Measurements from ENCODE around the gene CD101. TPM values are rescaled to one million over a fixed set of nuclear protein-coding genes. Genes with fewer than 3 reads are reported as not detected.

CD101 gene, protein sequence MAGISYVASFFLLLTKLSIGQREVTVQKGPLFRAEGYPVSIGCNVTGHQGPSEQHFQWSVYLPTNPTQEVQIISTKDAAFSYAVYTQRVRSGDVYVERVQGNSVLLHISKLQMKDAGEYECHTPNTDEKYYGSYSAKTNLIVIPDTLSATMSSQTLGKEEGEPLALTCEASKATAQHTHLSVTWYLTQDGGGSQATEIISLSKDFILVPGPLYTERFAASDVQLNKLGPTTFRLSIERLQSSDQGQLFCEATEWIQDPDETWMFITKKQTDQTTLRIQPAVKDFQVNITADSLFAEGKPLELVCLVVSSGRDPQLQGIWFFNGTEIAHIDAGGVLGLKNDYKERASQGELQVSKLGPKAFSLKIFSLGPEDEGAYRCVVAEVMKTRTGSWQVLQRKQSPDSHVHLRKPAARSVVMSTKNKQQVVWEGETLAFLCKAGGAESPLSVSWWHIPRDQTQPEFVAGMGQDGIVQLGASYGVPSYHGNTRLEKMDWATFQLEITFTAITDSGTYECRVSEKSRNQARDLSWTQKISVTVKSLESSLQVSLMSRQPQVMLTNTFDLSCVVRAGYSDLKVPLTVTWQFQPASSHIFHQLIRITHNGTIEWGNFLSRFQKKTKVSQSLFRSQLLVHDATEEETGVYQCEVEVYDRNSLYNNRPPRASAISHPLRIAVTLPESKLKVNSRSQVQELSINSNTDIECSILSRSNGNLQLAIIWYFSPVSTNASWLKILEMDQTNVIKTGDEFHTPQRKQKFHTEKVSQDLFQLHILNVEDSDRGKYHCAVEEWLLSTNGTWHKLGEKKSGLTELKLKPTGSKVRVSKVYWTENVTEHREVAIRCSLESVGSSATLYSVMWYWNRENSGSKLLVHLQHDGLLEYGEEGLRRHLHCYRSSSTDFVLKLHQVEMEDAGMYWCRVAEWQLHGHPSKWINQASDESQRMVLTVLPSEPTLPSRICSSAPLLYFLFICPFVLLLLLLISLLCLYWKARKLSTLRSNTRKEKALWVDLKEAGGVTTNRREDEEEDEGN
- total RNA-seq, result 1 to 10 TPM; 2.5 to 3.2 TPM

DNA sequence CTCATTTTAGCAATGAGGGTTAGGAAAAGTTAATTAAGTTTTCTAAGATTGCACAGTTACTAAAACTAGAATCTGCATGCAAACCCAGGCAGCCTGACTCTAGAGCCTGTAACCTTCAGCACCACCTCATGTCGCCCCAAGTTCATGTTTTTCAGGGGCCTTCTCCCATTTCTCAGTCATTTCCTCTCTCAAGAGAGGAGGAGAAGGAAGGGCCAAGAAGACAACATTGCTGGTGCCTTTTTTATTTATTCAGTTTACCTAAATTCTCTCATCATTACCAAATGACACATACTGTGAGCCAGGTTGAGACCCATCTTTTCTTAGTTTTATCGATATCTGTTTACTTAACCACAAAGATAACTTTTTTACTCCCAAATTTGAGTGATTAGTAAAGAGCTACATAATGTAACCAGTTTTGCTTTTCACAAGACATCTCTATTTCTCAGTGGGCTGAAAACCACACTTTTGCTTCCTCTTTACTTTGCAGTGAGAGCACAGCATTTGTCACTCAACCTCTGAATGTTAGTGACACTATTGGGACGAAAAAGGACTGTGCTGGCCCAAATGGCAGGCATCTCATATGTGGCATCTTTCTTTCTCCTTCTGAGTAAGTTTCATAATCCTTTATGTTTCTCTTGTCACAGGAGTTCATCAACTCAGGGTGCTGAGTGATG lies at the start of gene CD101:
CD101 (plus strand) TSS at position 507 of the 674 bp plus-strand sequence; CDS start at position 565, 58 bp downstream.
- TF ChIP-seq, protein P1, sequence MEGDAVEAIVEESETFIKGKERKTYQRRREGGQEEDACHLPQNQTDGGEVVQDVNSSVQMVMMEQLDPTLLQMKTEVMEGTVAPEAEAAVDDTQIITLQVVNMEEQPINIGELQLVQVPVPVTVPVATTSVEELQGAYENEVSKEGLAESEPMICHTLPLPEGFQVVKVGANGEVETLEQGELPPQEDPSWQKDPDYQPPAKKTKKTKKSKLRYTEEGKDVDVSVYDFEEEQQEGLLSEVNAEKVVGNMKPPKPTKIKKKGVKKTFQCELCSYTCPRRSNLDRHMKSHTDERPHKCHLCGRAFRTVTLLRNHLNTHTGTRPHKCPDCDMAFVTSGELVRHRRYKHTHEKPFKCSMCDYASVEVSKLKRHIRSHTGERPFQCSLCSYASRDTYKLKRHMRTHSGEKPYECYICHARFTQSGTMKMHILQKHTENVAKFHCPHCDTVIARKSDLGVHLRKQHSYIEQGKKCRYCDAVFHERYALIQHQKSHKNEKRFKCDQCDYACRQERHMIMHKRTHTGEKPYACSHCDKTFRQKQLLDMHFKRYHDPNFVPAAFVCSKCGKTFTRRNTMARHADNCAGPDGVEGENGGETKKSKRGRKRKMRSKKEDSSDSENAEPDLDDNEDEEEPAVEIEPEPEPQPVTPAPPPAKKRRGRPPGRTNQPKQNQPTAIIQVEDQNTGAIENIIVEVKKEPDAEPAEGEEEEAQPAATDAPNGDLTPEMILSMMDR (IDR thresholded peaks at IDR 0.05), result no peak

DNA sequence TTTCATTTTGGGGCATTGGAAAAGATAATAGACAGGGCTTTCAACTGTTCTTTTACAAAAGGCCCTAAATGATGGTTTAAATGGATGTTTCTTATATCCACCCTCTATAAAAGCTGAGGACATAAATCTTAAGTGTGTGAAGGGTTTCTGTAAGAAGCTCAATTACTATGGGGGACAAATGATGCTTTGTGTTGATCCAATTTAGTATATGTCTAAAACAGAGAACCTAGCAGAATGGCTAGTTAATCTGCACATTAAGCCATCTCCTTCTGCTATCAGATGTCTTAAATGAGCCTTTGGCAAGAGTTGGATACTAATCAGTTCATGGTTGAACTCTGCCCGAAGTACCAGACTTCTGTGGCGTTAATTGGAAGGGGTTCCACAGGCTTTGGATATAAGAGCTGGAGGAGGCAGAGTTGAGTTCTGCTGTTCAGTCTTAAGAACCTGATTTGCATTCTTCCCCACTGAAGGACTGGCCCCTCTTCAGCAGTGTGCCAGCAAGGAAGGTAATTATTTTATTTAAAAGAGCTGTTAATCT lies 48.8 kb upstream of the CD101 start:
- ATAC-seq, result no peak
- intact Hi-C loops (cut with micrococcal nuclease), result no loop called here
- CTCF ChIA-PET, result interaction anchor here (1.1 to 1.7 kb wide), 2 partner anchors 18 to 65 kb away, joined by 3 to 4 read pairs; no protein-coding TSS in a partner anchor
- POLR2A ChIA-PET, result no interaction called here
- TF ChIP-seq, protein P1 (IDR thresholded peaks at IDR 0.05), result no peak
- DNase-seq, result no peak
- no peaks in the 10 kb centered on the region for H3K4me1 Mint-ChIP-seq (ENCODE audit: low read depth)
- no peaks in the 10 kb centered on the region for H3K36me3 Mint-ChIP-seq (ENCODE audit: low read depth)
- no peak overlapping the region for H3K27ac Mint-ChIP-seq
- no peak overlapping the region for H3K4me3 Mint-ChIP-seq
- no peaks in the 10 kb centered on the region for H3K9me3 Mint-ChIP-seq
- no peaks in the 10 kb centered on the region for H3K27me3 Mint-ChIP-seq

More for the DNA sequence above, at the start of gene CD101:
- ATAC-seq (peak; percentile 91), DNase-seq (peak; percentile 64)
- intact Hi-C loops (cut with micrococcal nuclease), result loop anchor here (5.0 to 10.0 kb wide), 3 partner anchors 56 to 663 kb away; no protein-coding TSS in a partner anchor
- Mint-ChIP-seq H3K4me1 (ENCODE audit: low read depth) (peaks cover 59% of the 10 kb centered on the region), H3K27me3 (no peaks in the 10 kb centered on the region), H3K27ac (peak within 1 kb of the TSS; percentile 89), H3K9me3 (peaks cover 8% of the 10 kb centered on the region), H3K4me3 (peak within 1 kb of the TSS; percentile 52), H3K36me3 (ENCODE audit: low read depth) (peaks cover 6% of the 10 kb centered on the region)
- CTCF ChIA-PET, result interaction anchor here (1.2 to 2.1 kb wide), 2 partner anchors 13 to 277 kb away, joined by 3 to 4 read pairs; no protein-coding TSS in a partner anchor
- POLR2A ChIA-PET, result interaction anchor here (0.7 to 1.9 kb wide), 6 partner anchors 14 to 246 kb away, joined by 3 to 8 read pairs (median 4); partner anchors contain the start of gene TTF2

DNA sequence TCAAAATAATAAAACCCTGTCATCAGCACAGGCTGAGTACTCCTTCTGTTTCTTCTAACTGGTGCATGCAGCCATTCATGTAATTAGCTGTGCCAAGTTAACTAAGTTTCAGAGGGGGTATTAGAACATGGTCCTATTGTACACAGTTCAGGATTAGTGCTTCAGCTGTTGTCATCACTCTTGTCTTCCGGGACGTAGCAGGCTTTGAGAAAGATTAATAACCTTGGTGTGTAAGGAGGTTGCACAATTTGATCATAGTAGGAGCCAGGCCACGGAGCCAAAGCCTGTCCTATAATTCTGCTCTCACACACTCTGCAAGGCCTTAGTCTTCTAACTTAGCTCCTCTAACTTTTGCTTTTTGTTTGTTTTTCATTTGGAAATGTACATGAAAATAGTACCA lies 47.1 kb upstream of the CD101 start:
- intact Hi-C loops (cut with micrococcal nuclease), result no loop called here
- POLR2A ChIA-PET, result no interaction called here
- Mint-ChIP-seq H3K4me3 (no peak overlapping the region), H3K9me3 (no peaks in the 10 kb centered on the region), H3K27ac (no peak overlapping the region), H3K27me3 (no peaks in the 10 kb centered on the region), H3K36me3 (ENCODE audit: low read depth) (no peaks in the 10 kb centered on the region), H3K4me1 (ENCODE audit: low read depth) (no peaks in the 10 kb centered on the region)
- ATAC-seq, result no peak
- no peak for DNase-seq
- TF ChIP-seq, protein P1 (IDR thresholded peaks at IDR 0.05), result no peak
- CTCF ChIA-PET, result interaction anchor here (0.9 to 1.7 kb wide), 2 partner anchors 19 to 63 kb away, joined by 4 read pairs; no protein-coding TSS in a partner anchor

DNA sequence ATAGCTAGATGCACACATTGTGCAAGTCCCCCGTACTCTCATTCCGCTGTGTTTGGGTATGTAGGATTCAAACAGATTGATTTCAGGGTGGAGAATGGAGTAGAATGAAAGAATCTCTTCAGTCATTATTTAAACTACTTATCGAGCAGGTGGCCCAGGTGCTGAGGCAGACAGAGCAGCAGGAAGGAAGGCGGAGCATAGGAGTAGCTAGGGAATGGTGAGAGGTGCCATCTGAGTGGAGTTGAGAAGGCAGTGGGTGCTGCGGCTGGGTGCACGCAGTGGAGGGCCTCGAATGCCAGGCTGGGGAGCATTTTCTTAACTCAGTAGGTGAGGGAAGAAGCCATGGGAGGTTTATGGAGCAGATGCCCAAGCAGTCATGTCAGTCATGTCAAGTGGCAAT lies 45.2 kb upstream of the CD101 start:
- Mint-ChIP-seq H3K9me3 (no peaks in the 10 kb centered on the region), H3K4me3 (no peak overlapping the region), H3K27ac (no peak overlapping the region), H3K27me3 (no peaks in the 10 kb centered on the region), H3K4me1 (ENCODE audit: low read depth) (no peaks in the 10 kb centered on the region), H3K36me3 (ENCODE audit: low read depth) (no peaks in the 10 kb centered on the region)
- intact Hi-C loops (cut with micrococcal nuclease), result no loop called here
- no peak for ATAC-seq
- POLR2A ChIA-PET, result no interaction called here
- CTCF ChIA-PET, result no interaction called here
- no peak for DNase-seq
- TF ChIP-seq, protein P1 (IDR thresholded peaks at IDR 0.05), result no peak
